MCF 10A (cell line): Measurements from ENCODE around the gene PRPH2. TPM values are rescaled to one million over a fixed set of nuclear protein-coding genes. Genes with fewer than 3 reads are reported as not detected.
A peak's percentile ranks its signal among the peaks of the same experiment; 100 is the strongest.
"Not testable (repeated sequence)": the region's sequence is repeated elsewhere in the genome, so short reads cannot be mapped to it uniquely, and the experiment has no call there.

Source experiments
- BruUV-seq: library from RNA; stranded (reverse); fragments of 400-500 nt; replicated peaks from 2 replicates; lab custom pipeline; 2021; lab: Mats Ljungman, UMichigan
- CTCF ChIA-PET: fragments of 300-600 bp; sonication (Branson Sonifier 250); formaldehyde crosslinking; extraction: SDS; loops from one replicate; lab custom pipeline; 2021; ENCODE audit warnings: antibody characterized with exemption, inconsistent platforms; lab: Yijun Ruan, JAX
- POLR2A ChIA-PET: fragments of 300-600, 350-650 bp; sonication (Branson Sonifier 250); formaldehyde crosslinking; extraction: SDS; loops from one replicate; lab custom pipeline; 2020; ENCODE audit warnings: antibody characterized with exemption, inconsistent platforms; lab: Yijun Ruan, JAX
- DNase-seq: peaks from one replicate; pipeline ENCODE4 v3.0.0-alpha.2; 2018; ENCODE audit not compliant: unreplicated experiment
- H3K27ac Mint-ChIP-seq: one replicate; pipeline ENCODE4 v1.8.0; 2022; ENCODE audit warnings: mild to moderate bottlenecking, low read depth, mixed read lengths; ENCODE audit not compliant: unreplicated experiment
- H3K27me3 Mint-ChIP-seq: one replicate; pipeline ENCODE4 v1.8.0; 2022; ENCODE audit warnings: mixed read lengths; ENCODE audit not compliant: insufficient read depth, unreplicated experiment
- H3K36me3 Mint-ChIP-seq: one replicate; pipeline ENCODE4 v1.8.0; 2022; ENCODE audit warnings: mild to moderate bottlenecking, moderate library complexity, mixed read lengths; ENCODE audit not compliant: insufficient read depth, unreplicated experiment
- H3K4me1 Mint-ChIP-seq: one replicate; pipeline ENCODE4 v1.8.0; 2022; ENCODE audit warnings: mixed read lengths; ENCODE audit not compliant: insufficient read depth, unreplicated experiment
- H3K4me3 Mint-ChIP-seq: one replicate; pipeline ENCODE4 v1.8.0; 2022; ENCODE audit warnings: mild to moderate bottlenecking, moderate library complexity, mixed read lengths; ENCODE audit not compliant: unreplicated experiment
- H3K9me3 Mint-ChIP-seq: one replicate; pipeline ENCODE4 v1.8.0; 2022; ENCODE audit warnings: mixed read lengths; ENCODE audit not compliant: unreplicated experiment
- intact Hi-C: fragments of 100-400 bp; cut with micrococcal nuclease; formaldehyde crosslinking; loops from 2 replicates; pipeline ENCODE4 v1.14.1; 2022
- total RNA-seq: library from RNA; stranded (reverse); gene quantifications from 2 replicates; pipeline ENCODE4 v1.2.3, GENCODE V29; 2022
- TF ChIP-seq, protein P1 (sequence below): fragments of 200-600 bp; IDR thresholded peaks from one replicate; pipeline ENCODE4 v1.8.0; 2022; ENCODE audit warnings: antibody characterized with exemption, mild to moderate bottlenecking; ENCODE audit not compliant: unreplicated experiment

The PRPH2 gene
- total RNA-seq, 1 experiment from 2014 or later: not detected

DNA sequence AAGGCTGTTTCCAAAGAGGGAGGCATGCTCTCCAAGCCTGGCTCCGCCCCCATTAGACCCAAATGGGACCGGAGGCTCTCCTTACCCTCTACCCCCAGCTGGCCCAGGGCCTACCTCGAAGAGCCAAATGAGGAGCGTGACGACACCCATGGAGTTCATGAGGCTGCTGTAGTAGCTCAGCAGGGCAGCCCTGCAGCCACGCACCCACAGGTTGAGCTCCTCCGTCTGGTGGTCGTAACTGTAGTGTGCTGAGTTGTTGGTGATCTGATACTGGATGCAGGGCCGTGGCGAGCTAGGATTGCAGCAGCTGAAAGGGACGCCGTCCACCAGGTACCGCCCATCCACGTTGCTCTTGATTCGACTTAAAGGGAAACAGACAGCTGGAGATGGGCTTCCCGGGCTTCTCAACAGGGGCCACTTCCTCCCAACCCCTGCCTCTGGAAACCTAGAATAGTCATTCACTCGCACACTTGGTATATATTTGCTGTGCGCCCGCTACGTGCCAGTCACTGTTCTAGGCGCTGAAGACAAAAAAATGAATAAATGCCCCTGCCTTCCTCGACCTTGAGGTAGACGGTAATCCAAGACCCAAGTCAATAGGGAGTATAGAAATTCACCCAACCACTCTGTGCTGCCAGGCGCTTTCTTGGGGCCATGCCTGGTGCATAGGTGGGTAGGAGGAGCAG, 18.0 kb downstream of the PRPH2 start:
- TF ChIP-seq, protein P1, sequence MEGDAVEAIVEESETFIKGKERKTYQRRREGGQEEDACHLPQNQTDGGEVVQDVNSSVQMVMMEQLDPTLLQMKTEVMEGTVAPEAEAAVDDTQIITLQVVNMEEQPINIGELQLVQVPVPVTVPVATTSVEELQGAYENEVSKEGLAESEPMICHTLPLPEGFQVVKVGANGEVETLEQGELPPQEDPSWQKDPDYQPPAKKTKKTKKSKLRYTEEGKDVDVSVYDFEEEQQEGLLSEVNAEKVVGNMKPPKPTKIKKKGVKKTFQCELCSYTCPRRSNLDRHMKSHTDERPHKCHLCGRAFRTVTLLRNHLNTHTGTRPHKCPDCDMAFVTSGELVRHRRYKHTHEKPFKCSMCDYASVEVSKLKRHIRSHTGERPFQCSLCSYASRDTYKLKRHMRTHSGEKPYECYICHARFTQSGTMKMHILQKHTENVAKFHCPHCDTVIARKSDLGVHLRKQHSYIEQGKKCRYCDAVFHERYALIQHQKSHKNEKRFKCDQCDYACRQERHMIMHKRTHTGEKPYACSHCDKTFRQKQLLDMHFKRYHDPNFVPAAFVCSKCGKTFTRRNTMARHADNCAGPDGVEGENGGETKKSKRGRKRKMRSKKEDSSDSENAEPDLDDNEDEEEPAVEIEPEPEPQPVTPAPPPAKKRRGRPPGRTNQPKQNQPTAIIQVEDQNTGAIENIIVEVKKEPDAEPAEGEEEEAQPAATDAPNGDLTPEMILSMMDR: no peak
- ChIA-PET POLR2A (interaction anchor here (0.9 to 1.4 kb wide), 2 partner anchors 9 to 13 kb away, joined by 3 to 5 read pairs; no protein-coding TSS in a partner anchor), CTCF (interaction anchor here (0.5 to 1.0 kb wide), 4 partner anchors 10 to 195 kb away, joined by 3 to 5 read pairs (median 4); no protein-coding TSS in a partner anchor)
- Mint-ChIP-seq H3K36me3 (no peaks in the 10 kb centered on the region), H3K9me3 (no peaks in the 10 kb centered on the region), H3K4me3 (no peak overlapping the region), H3K27ac (no peak overlapping the region), H3K4me1 (no peaks in the 10 kb centered on the region), H3K27me3 (no peaks in the 10 kb centered on the region)
- BruUV-seq: no TSS peak
- intact Hi-C loops: no loop called here
- DNase-seq: no peak

DNA sequence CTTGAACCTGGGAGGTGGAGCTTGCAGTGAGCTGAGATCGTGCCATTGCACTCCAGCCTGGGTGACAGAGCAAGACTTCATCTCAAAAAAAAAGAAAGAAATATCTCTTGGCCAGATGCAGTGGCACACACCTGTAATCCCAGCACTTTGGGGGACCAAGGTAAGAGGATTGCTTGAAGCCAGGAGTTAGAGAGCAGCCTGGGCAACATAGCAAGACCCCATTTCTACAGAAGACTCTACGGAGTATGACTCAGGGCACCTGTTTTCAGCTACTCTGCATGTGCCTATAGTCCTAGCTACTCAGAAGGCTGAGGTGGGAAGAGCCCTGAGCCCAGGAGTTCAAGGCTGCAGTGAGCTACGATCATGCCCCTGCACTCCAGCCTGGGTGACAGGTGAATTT, 19.6 kb downstream of the PRPH2 start:
- intact Hi-C loops, H3K9me3 Mint-ChIP-seq, DNase-seq, H3K36me3 Mint-ChIP-seq, BruUV-seq, H3K27ac Mint-ChIP-seq, H3K4me1 Mint-ChIP-seq, H3K27me3 Mint-ChIP-seq, H3K4me3 Mint-ChIP-seq: not testable (repeated sequence)
- POLR2A ChIA-PET: interaction anchor here (0.7 kb wide), 1 partner anchor 9 kb away, joined by 3 read pairs; no protein-coding TSS in a partner anchor
- CTCF ChIA-PET: interaction anchor here (0.6 to 2.0 kb wide), 4 partner anchors 12 to 63 kb away, joined by 3 to 5 read pairs (median 4); no protein-coding TSS in a partner anchor

DNA sequence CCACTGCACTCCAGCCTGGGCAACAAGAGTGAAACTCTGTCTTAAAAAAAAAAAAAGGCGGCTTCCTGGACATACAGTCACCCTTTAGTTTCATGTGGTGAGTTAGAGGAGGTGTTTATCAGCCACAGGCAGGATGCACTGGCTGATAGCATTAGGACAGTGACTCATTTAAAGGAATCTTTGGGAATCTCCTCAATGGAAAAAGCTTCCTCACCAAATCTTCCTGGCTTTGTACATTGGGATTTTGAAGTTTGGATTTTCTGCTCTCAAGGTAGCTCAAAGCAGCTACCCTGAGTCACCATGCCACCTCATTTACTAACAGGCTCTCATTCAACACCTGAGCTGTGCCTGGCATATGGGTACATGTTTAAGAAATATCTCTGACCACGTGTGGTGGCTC, 20.2 kb downstream of the PRPH2 start:
- intact Hi-C loops: no loop called here
- H3K4me3 Mint-ChIP-seq: no peak overlapping the region
- peaks cover 5% of the 10 kb centered on the region for H3K36me3 Mint-ChIP-seq
- BruUV-seq: no TSS peak
- DNase-seq: peak; percentile 11
- no peaks in the 10 kb centered on the region for H3K9me3 Mint-ChIP-seq
- CTCF ChIA-PET: interaction anchor here (0.6 to 2.0 kb wide), 5 partner anchors 11 to 175 kb away, joined by 3 to 5 read pairs (median 3); no protein-coding TSS in a partner anchor
- H3K27me3 Mint-ChIP-seq: no peaks in the 10 kb centered on the region
- H3K4me1 Mint-ChIP-seq: no peaks in the 10 kb centered on the region
- TF ChIP-seq, protein P1: no peak
- H3K27ac Mint-ChIP-seq: no peak overlapping the region
- POLR2A ChIA-PET: interaction anchor here (0.5 kb wide), 1 partner anchor 179 kb away, joined by 4 read pairs; no protein-coding TSS in a partner anchor

DNA sequence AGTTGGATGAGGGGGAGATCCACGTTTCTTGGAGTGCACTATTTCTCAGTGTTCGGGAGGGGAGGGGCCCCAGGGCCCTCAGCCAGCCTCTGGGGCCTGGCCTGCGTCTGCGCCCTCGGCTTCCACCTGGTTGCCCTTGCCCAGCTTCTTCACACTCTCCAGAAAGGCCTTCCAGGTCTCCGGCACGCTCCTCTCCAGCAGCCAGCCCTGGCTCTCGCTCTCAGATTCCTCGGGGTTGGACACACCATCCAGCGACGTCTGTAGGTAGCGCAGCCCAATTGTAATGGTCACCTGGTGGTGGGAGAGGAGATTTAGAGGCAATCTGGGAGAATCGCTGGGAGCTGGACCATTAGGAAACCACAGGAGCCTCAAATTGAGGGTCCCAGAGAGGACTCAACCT, 24.2 kb downstream of the PRPH2 start:
- Mint-ChIP-seq H3K36me3 (peaks cover 29% of the 10 kb centered on the region), H3K4me1 (peaks cover 12% of the 10 kb centered on the region), H3K4me3 (no peak overlapping the region), H3K27me3 (no peaks in the 10 kb centered on the region), H3K27ac (no peak overlapping the region), H3K9me3 (no peaks in the 10 kb centered on the region)
- BruUV-seq: no TSS peak
- no peak for DNase-seq
- intact Hi-C loops: no loop called here
- POLR2A ChIA-PET: interaction anchor here (0.6 kb wide), 1 partner anchor 126 kb away, joined by 4 read pairs; no protein-coding TSS in a partner anchor
- TF ChIP-seq, protein P1: no peak
- CTCF ChIA-PET: interaction anchor here (0.6 to 1.8 kb wide), 3 partner anchors 28 to 807 kb away, joined by 3 to 6 read pairs (median 5); partner anchors contain the start of gene RPL7L1
